Neural cell (in vitro differentiated cells): Measurements from ENCODE around the gene LRRN4CL.

Source experiments
- CTCF ChIP-seq: fragments of 450-650 bp; IDR thresholded peaks from 2 replicates; pipeline ENCODE4 v1.5.1; 2014; ENCODE audit warnings: antibody characterized with exemption, mild to moderate bottlenecking, moderate library complexity; ENCODE audit not compliant: poor library complexity, severe bottlenecking
- EP300 ChIP-seq: fragments of 450-650 bp; conservative IDR thresholded peaks from 2 replicates; pipeline ENCODE4 v1.6.1; 2014; ENCODE audit warnings: antibody characterized with exemption, mild to moderate bottlenecking, moderate library complexity; ENCODE audit not compliant: poor library complexity, severe bottlenecking
- EZH2 ChIP-seq: fragments of 200-600, 300-800 bp; shearing (Covaris generic), sonication (generic); IDR thresholded peaks from 2 replicates; pipeline ENCODE4 v1.6.1; 2014; ENCODE audit warnings: antibody characterized with exemption, low read length, borderline replicate concordance, mild to moderate bottlenecking; ENCODE audit not compliant: insufficient read depth, poor library complexity, severe bottlenecking
- MXI1 ChIP-seq: fragments of 450-650 bp; conservative IDR thresholded peaks from 2 replicates; pipeline ENCODE4 v1.6.1; 2014; ENCODE audit warnings: antibody characterized with exemption, mild to moderate bottlenecking; ENCODE audit not compliant: poor library complexity, severe bottlenecking
- POLR2AphosphoS5 ChIP-seq: IDR thresholded peaks from 2 replicates; pipeline ENCODE4 v1.6.1; 2012
- RAD21 ChIP-seq: fragments of 450-650 bp; conservative IDR thresholded peaks from 2 replicates; pipeline ENCODE4 v1.6.1; 2014; ENCODE audit warnings: antibody characterized with exemption, mild to moderate bottlenecking, moderate library complexity
- REST ChIP-seq: IDR thresholded peaks from 2 replicates; pipeline ENCODE4 v1.6.1; 2012; ENCODE audit warnings: borderline replicate concordance
- TAF1 ChIP-seq: IDR thresholded peaks from 2 replicates; pipeline ENCODE4 v1.6.1; 2012; ENCODE audit warnings: low read depth

DNA sequence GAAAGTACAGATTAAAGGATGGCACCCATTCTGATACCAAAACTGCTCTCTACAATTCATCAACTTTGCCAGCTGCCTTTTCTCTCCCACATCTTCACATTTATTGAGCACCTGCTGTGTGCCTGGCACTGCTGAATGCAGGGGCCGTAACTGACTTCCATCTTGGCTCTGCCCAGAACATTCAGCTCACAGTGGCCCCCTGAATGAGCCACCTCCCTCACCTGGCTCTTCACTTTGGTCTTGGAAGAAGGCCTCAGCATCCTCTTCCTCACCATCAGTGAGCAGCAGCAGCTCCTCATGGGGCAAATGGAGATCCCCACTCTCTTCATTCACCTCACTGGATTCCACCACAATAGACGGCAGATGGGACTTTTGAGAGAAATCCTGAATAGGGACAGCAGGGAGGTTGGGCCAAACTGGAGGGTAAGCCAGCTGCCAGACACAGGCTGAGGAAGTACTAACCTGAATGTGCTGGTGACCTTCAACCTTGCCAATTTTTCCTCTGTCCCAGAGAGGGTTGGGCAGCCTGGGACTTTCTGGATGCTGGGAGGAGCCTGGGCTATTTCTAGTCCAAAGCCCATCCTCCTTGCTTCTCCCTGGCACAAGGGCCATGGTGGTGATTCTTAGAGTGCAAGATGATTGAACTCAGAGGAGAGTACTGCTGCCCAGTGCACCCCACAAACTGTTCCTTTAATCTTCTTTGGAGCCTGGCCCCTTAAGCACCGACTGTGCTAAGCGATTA is 19.7 kb downstream of the LRRN4CL start:
- TF ChIP-seq TAF1 (no peak), CTCF (no peak), RAD21 (no peak), POLR2AphosphoS5 (no peak), MXI1 (no peak), EP300 (no peak), EZH2 (no peak), REST (no peak)
